OCI-M2 (cell line): ENCODE results near the gene UCN2.

Experiments used
- DNase-seq: peaks from one replicate; lab custom pipeline; 2025; ENCODE audit not compliant: unreplicated experiment; lab: John Stamatoyannopoulos, UW

Gene UCN2

GRCh38 chr3:48591886-48592518, 28.4 kb upstream of the UCN2 start:
- no peak for DNase-seq

DNA sequence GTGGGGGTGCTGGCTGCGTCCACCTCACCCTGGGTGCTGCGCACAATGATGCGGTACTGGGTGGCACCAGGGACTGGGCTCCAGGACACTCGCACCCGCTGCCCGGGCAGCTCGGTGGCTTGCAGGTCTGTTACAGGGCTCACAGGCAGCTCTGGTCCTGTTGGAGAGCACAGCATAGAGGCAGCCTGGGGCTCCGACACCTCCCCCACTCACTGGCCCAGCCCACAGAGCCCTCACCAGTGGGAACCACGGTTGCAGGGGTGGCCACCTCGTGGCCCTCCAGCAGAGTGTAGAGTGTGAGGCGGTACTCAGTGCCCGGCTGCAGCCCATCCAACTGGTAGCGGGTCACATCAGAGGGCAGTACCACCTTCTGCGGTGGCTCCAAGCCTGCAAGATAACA, 27.9 kb upstream of the UCN2 start:
- no peak for DNase-seq

DNA sequence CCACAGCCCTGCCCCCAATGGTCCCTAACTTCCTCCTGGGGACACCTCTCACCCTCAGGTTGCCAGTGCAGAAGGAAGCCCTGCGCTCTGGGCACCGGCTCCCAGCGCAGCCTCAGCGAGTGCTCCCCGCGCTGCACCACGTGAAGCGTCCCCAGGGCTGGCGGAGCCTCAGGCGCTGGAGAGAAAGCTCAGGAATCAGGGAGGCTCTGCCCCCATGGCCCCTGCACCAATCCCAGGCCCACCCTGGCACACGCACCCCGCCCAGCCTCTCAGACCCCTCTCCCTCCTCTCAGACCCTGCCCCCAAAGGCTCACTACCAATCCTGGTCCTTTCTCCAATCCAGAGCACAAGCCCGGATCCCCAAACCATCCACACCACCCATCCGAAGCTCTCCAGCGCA, 24.6 kb upstream of the UCN2 start:
- DNase-seq = no peak

DNA sequence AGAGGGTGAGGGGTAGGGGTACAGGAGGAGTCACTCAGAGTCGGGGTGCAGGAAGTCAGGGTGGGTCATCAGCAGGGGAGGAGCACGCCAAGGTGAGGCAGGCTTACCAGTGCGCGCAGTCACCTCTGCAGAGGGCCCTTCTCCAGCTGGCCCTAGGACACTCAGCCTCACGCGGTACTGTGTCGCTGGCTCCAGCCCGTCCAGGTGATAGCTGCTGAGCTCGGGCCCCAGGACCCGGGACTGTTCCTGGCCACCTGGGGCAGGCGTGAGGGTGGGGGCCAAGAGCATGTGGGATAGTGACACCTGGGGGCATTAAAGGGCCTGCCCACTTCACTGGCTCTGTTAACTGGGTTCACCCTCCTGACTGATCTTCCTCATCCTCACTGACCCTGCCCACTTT, 24.1 kb upstream of the UCN2 start:
- no peak for DNase-seq

DNA sequence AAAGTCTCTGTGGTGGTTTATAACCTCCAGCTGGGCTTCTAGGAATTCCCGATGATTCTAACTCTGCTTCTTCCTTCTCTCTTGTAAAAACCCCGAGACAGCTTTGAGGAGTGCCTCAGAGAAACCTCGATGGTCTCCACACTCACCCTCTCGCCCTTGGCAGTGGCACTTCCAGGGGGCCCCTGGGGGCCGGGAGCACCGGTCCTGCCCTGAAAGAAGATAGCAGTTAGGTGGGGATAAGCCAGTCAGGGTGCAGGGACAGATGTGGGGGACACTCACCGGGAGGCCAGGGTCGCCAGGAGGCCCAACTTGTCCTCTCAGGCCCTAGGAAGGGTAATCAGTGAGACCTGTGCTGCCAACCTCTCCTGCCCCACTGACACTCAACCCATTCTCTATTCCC, 21.8 kb upstream of the UCN2 start:
- DNase-seq = no peak

DNA sequence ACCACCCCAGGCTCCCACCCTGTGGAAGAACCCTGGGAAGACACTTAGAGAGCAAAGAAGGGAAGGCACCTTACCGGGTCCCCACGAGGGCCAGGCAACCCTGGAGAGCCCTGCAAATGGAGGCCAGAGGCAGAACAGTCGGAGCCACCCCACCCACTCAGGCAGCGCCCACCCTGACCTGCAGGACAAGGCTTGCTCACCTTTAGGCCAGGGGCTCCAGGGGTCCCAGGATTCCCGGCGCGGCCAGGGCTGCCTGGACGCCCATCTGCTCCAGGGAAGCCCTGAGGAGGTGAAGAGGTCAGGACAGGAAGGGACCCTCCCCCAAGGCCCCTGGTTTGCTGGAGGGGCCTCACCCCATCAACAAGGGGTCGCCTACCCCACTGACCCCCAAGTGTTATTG, 21.3 kb upstream of the UCN2 start:
- DNase-seq = no peak

DNA sequence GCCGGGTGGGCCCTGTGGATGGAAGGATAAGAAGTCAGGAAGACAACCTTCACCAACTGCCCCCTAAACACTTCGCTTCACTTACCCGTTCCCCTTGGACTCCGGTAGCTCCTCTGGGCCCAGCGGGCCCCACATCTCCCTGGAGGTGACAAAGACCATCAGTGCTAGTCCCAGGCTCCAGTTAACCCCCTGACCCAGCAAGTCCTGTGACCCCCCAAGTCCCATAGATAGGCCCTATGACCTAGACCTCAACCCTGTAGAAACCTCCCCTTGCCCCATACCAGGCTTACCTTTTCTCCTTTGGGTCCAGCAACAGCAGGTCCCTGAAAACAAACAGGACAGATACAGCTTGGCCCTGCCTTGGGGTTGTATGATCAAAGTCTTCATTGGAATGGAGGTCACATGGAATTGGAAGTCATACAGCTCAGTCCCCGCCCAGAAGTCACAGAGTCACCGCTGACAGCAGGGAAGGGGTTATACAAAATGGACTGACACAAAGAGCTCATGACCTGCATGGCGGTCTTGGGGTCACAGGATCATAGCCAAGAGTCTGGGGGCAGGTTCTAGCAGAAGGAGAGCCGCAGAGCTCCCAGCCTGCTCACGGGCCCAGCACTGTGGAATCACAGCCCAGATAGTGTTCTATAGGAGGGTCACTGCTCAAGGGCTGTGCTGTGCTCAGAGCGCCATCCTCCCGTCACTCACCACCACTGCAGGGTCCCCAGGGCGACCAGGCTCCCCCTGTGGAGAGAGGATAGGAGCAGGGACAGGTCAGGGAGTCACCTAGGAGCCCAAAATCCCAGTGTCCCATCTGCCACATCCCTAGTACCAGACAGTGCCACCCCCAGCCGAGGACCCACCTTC, 18.3 kb upstream of the UCN2 start:
- no peak for DNase-seq

GRCh38 chr3:48576647-48577046, 13.1 kb upstream of the UCN2 start:
- no peak for DNase-seq

DNA sequence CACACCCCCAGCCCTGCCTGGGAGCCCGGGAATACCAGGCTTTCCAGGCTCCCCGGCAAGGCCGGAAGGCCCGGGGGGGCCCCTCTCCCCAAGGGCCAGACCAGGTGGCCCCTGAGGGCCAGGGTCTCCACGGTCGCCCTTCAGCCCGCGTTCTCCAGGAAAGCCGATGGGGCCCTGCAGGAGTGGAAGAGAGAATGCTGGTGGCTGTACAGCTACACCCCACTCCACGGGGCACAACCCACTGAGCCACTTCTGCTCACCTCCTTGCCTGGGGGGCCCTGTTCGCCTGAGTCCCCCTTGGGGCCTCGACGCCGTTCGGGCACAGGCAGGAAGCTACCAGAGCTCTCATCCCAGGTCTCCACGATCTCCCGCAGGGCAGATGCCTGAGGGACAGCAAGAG, 11.8 kb upstream of the UCN2 start:
- DNase-seq = no peak

GRCh38 chr3:48573973-48574585, 10.5 kb upstream of the UCN2 start:
- DNase-seq = no peak

DNA sequence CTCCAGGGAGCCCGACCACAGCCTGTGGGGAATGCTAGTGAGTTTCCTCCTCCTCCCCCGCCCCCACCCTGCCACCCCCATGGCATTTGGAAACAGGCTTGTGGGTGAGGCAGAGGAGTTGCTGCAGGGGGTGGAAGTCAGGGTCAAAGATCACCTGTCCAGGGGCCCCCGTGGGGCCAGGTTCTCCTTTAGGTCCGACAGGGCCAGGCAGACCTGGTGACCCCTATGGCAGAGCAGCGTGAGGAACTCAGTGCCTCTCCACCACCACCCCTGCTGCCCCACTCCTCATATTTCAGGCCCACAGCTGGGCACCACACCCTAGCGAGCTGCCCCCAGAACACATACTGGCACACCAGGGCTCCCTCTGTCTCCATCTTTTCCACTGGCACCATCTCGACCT, 8.9 kb upstream of the UCN2 start:
- no peak for DNase-seq

- no peak for DNase-seq
Observed at GRCh38 chr3:48571938-48572337, 8.4 kb upstream of the UCN2 start.

- DNase-seq = no peak
Observed at GRCh38 chr3:48569808-48570450, 6.3 kb upstream of the UCN2 start.

- no peak for DNase-seq
Observed at GRCh38 chr3:48569400-48569799, 5.8 kb upstream of the UCN2 start.

DNA sequence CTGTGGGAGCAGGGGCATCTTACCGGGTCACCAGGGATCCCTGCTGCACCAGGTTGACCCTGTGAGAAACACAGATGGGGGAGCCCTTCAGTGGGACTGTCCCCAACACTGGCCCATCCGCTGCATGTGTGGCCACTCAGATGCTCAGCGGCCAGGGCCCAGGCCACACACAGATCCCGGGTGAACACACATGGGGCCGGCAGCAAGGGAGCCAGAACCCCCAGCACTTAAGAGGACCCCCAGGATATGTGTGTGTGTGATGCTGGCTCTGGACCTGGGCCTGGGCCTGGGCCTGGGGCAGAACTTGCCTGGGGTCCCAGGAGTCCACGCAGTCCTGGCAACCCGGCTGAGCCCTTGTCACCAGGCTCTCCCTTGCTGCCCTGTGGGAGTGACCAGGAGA, 4.9 kb upstream of the UCN2 start:
- no peak for DNase-seq

GRCh38 chr3:48567500-48567899, 3.9 kb upstream of the UCN2 start:
- DNase-seq = no peak

- DNase-seq = no peak
Observed at GRCh38 chr3:48567090-48567489, 3.5 kb upstream of the UCN2 start.

- DNase-seq = no peak
Observed at GRCh38 chr3:48566401-48566760, 2.8 kb upstream of the UCN2 start.

DNA sequence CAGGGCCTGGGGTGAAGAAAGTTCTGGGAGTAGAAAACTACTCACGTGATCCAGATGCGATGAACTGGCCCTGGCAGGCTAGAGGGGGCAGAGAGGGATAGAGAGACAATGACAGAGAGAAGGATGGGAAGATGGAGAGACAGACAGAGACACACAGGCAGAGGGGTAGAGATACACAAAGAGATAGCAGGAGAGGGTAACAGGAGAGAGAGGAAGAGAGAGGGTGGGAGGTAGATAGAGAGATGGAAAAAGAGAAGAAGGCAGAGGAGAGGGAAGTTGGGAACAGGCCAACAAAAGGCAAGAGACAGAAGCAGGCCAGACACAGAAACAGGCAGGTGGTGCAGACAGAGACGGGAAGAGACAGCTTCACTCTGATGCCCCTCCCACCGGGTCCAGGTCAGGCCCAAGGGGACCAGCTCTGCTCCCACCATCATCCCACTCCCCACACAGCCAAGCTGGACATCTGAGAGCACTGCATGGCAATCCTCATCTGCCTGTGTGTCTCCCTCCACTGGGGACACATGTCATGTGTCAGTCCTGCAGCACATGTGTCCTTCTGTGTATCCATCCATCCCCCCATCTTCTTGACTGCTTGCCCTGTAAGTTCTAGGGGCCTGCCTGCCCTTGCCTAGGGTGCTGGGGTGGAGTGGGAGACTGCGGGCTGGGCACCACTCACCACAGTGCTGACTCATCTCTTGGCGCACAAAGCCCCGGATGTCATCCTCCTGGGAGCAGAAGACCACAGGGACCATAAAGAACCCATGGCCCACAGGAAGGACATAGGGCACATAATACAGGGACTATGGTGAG, 2.2 kb upstream of the UCN2 start:
- no peak for DNase-seq

DNA sequence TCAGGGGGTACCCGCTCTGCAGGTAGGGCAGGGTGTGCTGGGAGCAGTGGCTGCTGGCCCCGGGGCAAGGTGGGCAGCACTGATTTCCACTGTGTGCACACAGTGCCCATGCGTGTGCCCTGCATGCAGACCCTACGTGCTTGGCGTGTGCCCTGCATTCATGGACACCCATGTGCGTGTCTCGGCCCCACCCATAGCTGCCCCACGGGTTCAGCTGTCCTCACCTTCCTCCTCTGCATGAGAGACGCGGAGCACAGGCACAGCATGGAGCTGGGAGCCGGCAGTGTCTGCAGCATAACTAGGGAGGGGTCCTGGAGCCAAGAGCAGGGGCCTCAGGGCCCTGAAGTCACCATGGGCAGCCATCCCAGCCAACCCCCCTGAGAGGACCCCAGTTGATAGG, 1.6 kb upstream of the UCN2 start:
- no peak for DNase-seq

GRCh38 chr3:48564667-48565066, 1.1 kb upstream of the UCN2 start:
- DNase-seq = no peak
